Transverse colon (tissue), 4 donors: ENCODE results near the gene ZIK1.

Experiments
- EP300 ChIP-seq: sonication (generic); formaldehyde crosslinking; IDR thresholded peaks from one replicate; pipeline ENCODE4 v1.6.1; 2017; ENCODE audit warnings: antibody characterized with exemption, low read depth
- POLR2A ChIP-seq: fragments of 450-650 bp; IDR thresholded peaks from one replicate; pipeline ENCODE4 v1.6.1; 2016; ENCODE audit warnings: antibody characterized with exemption, mild to moderate bottlenecking, moderate library complexity
- POLR2AphosphoS5 ChIP-seq, 3 donors: sonication (generic); formaldehyde crosslinking; IDR thresholded peaks; one replicate each; pipeline ENCODE4 v1.6.1; 2016; ENCODE audit warnings: antibody characterized with exemption in 3 of 3
- TF ChIP-seq, protein P1 (sequence below), 5 experiments: fragments of 200-600 bp in 3 of 5; fragments of 450-650 bp in 2 of 5; sonication (generic) in 3 of 5; IDR thresholded peaks; 1 replicate in 2 of 5; 2 replicates in 3 of 5; pipeline ENCODE4 v1.5.1; 2016 to 2017; ENCODE audit warnings: antibody characterized with exemption in 5 of 5, inconsistent platforms in 3 of 5, mild to moderate bottlenecking in 2 of 5, moderate library complexity in 1 of 5

DNA sequence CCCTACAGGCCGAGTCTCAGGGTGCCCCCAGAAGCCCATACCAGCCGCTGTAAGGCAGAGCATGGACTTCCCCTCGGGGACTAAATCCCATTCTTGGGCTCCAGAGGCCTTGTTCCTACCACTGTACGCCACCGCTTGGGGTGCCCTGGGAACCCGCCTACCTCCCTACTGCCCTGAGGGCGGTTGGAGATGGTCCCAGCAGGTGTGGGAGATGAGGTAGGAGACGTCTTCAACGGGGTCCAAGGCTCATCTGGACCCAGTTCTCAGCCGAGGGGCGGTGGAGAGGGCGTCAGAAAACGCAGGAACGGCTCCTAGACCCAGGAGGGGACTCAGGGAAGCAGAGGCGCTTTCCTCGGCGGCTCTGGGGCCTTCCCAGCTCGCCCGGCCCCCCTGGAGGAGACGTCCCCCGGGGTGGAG is 833 bp upstream of the ZIK1 start:
- TF ChIP-seq POLR2A (no peak), EP300 (no peak), POLR2AphosphoS5 (IDR thresholded peaks at IDR 0.05) (no peak)
- TF ChIP-seq, protein P1, sequence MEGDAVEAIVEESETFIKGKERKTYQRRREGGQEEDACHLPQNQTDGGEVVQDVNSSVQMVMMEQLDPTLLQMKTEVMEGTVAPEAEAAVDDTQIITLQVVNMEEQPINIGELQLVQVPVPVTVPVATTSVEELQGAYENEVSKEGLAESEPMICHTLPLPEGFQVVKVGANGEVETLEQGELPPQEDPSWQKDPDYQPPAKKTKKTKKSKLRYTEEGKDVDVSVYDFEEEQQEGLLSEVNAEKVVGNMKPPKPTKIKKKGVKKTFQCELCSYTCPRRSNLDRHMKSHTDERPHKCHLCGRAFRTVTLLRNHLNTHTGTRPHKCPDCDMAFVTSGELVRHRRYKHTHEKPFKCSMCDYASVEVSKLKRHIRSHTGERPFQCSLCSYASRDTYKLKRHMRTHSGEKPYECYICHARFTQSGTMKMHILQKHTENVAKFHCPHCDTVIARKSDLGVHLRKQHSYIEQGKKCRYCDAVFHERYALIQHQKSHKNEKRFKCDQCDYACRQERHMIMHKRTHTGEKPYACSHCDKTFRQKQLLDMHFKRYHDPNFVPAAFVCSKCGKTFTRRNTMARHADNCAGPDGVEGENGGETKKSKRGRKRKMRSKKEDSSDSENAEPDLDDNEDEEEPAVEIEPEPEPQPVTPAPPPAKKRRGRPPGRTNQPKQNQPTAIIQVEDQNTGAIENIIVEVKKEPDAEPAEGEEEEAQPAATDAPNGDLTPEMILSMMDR (IDR thresholded peaks at IDR 0.05) = no peak
